Type B pancreatic cell (in vitro differentiated cells): ENCODE measurements around the gene FLRT2. TPM values are rescaled to one million over a fixed set of nuclear protein-coding genes. Genes with fewer than 3 reads are reported as not detected.

Source experiments
- DNase-seq: peaks from one replicate; pipeline ENCODE4 v3.0.0; 2021; ENCODE audit warnings: mixed read lengths; ENCODE audit not compliant: unreplicated experiment; ENCODE audit errors: extremely low spot score
- H3K27ac Mint-ChIP-seq: 2 replicates; pipeline ENCODE4 v1.8.0; 2021; ENCODE audit warnings: mild to moderate bottlenecking, mixed read lengths
- H3K27me3 Mint-ChIP-seq: 2 replicates; pipeline ENCODE4 v1.8.0; 2021; ENCODE audit warnings: mixed read lengths
- H3K36me3 Mint-ChIP-seq: 2 replicates; pipeline ENCODE4 v1.8.0; 2021; ENCODE audit warnings: mixed read lengths
- H3K4me1 Mint-ChIP-seq: one replicate; pipeline ENCODE4 v1.8.0; 2021; ENCODE audit warnings: mixed read lengths; ENCODE audit not compliant: unreplicated experiment
- H3K4me3 Mint-ChIP-seq: 2 replicates; pipeline ENCODE4 v1.8.0; 2021; ENCODE audit warnings: mild to moderate bottlenecking, mixed read lengths
- H3K9me3 Mint-ChIP-seq: 2 replicates; pipeline ENCODE4 v1.8.0; 2021; ENCODE audit warnings: mixed read lengths
- CTCF ChIP-seq: fragments of 200-600 bp; sonication (generic); conservative IDR thresholded peaks from 2 replicates; pipeline ENCODE4 v1.5.0; 2021; ENCODE audit warnings: antibody characterized with exemption, mild to moderate bottlenecking
- total RNA-seq: library from RNA; stranded (reverse); gene quantifications from 2 replicates; pipeline ENCODE4 v1.2.1, GENCODE V29; 2021; ENCODE audit warnings: low replicate concordance

Gene FLRT2
- total RNA-seq, 1 donor from 2014 or later, result 127 TPM

- TF ChIP-seq CTCF, result no peak
Measured at GRCh38 chr14:85487215-85487614, 42.7 kb upstream of the FLRT2 start.

GRCh38 chr14:85501751-85502150, 28.2 kb upstream of the FLRT2 start:
- no peaks in the 10 kb centered on the region for H3K36me3 Mint-ChIP-seq
- peaks cover 3% of the 10 kb centered on the region for H3K27me3 Mint-ChIP-seq
- DNase-seq, result no peak
- no peaks in the 10 kb centered on the region for H3K9me3 Mint-ChIP-seq
- peaks cover 19% of the 10 kb centered on the region for H3K4me1 Mint-ChIP-seq
- H3K4me3 Mint-ChIP-seq, result no peak overlapping the region
- H3K27ac Mint-ChIP-seq, result no peak overlapping the region
- no peak for TF ChIP-seq CTCF

More at GRCh38 chr14:85487215-85487614, 42.7 kb upstream of the FLRT2 start:
- Mint-ChIP-seq H3K36me3 (peaks cover 6% of the 10 kb centered on the region), H3K4me1 (peaks cover 4% of the 10 kb centered on the region), H3K4me3 (no peak overlapping the region), H3K27me3 (peaks cover 15% of the 10 kb centered on the region), H3K9me3 (peaks cover 6% of the 10 kb centered on the region), H3K27ac (no peak overlapping the region)
- no peak for DNase-seq

GRCh38 chr14:85508863-85509262, 21.1 kb upstream of the FLRT2 start:
- Mint-ChIP-seq H3K9me3 (no peaks in the 10 kb centered on the region), H3K36me3 (no peaks in the 10 kb centered on the region), H3K4me1 (no peaks in the 10 kb centered on the region), H3K27me3 (peaks cover 50% of the 10 kb centered on the region), H3K27ac (no peak overlapping the region), H3K4me3 (no peak overlapping the region)
- TF ChIP-seq CTCF, result no peak
- no peak for DNase-seq

- no peak for DNase-seq
- Mint-ChIP-seq H3K4me3 (no peak overlapping the region), H3K4me1 (no peaks in the 10 kb centered on the region), H3K9me3 (no peaks in the 10 kb centered on the region), H3K27ac (no peak overlapping the region), H3K27me3 (peaks cover 64% of the 10 kb centered on the region), H3K36me3 (no peaks in the 10 kb centered on the region)
- no peak for TF ChIP-seq CTCF
Measured at GRCh38 chr14:85512451-85512850, 17.5 kb upstream of the FLRT2 start.

DNA sequence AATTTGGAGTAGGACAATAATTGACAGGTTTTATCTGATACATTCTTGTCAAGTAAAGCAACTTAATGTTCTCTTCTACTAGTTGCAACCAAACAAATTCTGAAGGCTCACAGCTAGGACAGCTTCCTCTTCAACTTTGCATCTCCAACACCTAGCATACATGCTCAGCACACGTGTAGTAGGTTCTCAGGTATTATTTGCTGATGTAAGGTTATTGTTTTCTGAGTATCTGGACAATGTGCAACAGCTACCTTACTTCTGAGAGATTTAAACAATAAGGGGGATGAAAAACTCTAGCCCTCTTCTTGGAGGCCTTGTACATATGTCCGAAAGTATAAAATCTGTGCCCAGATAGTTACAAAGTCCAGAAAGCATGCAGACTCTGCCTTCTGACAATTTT, 15.5 kb upstream of the FLRT2 start:
- no peak overlapping the region for H3K27ac Mint-ChIP-seq
- peaks cover 59% of the 10 kb centered on the region for H3K27me3 Mint-ChIP-seq
- H3K9me3 Mint-ChIP-seq, result no peaks in the 10 kb centered on the region
- TF ChIP-seq CTCF, result no peak
- peaks cover 2% of the 10 kb centered on the region for H3K4me1 Mint-ChIP-seq
- H3K36me3 Mint-ChIP-seq, result no peaks in the 10 kb centered on the region
- no peak overlapping the region for H3K4me3 Mint-ChIP-seq
- no peak for DNase-seq
